ENCODE data around the gene MPDZ.

The MPDZ gene

GRCh38 chr9:13078164-13078563 lies 201.3 kb downstream of the MPDZ start:
- Histone ChIP-seq H2AFZ (ENCODE audit: low read depth, low read length, severe bottlenecking) (no peak overlapping the region), H4K20me1 (ENCODE audit: low read depth, low read length) (no peaks in the 10 kb centered on the region), H3K4me3 (ENCODE audit: insufficient read depth, low read length, poor library complexity, severe bottlenecking) (no peak overlapping the region), H3K27ac (ENCODE audit: low read depth, low read length) (no peak overlapping the region), H3K9ac (ENCODE audit: low read length) (no peak overlapping the region), H3K27me3 (ENCODE audit: low read length) (no peaks in the 10 kb centered on the region), H3K9me3 (ENCODE audit: insufficient read depth, low read length) (no peaks in the 10 kb centered on the region), H3K9me2 (replicated peaks; ENCODE audit: insufficient read depth, low read length) (no peaks in the 10 kb centered on the region), H3K79me2 (ENCODE audit: insufficient read depth, low read length) (no peaks in the 10 kb centered on the region), H3K4me2 (ENCODE audit: low read depth, low read length, poor library complexity, severe bottlenecking) (no peak overlapping the region), H3K36me3 (ENCODE audit: low read length) (no peaks in the 10 kb centered on the region), H3F3A (ENCODE audit: insufficient read depth) (no peaks in the 10 kb centered on the region)
- TF ChIP-seq EZH2phosphoT487 (conservative IDR thresholded peaks at IDR 0.05; ENCODE audit: low read length) = no peak
- TF ChIP-seq, protein P1, sequence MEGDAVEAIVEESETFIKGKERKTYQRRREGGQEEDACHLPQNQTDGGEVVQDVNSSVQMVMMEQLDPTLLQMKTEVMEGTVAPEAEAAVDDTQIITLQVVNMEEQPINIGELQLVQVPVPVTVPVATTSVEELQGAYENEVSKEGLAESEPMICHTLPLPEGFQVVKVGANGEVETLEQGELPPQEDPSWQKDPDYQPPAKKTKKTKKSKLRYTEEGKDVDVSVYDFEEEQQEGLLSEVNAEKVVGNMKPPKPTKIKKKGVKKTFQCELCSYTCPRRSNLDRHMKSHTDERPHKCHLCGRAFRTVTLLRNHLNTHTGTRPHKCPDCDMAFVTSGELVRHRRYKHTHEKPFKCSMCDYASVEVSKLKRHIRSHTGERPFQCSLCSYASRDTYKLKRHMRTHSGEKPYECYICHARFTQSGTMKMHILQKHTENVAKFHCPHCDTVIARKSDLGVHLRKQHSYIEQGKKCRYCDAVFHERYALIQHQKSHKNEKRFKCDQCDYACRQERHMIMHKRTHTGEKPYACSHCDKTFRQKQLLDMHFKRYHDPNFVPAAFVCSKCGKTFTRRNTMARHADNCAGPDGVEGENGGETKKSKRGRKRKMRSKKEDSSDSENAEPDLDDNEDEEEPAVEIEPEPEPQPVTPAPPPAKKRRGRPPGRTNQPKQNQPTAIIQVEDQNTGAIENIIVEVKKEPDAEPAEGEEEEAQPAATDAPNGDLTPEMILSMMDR (IDR thresholded peaks at IDR 0.05; ENCODE audit: insufficient read depth, low read length, poor library complexity, severe bottlenecking) = no peak

DNA sequence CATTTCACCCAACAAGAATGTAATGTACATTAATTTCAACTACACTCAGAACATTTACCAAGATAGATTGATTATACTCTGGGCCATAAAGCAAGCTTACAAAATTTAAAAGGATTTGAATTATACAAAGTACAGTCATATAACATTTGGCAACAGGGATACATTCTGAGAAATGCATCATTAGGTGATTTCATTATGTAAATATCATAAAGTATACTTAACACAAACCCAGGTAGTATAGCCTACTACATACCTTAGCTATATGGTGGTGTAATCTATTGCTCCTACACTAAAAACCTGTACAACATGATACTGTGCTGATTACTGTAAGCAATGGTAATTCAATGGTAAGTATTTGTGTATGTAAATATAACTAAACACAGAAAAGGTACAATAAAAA lies 202.9 kb downstream of the MPDZ start:
- Histone ChIP-seq H3K9me3 (ENCODE audit: insufficient read depth, low read length) (no peaks in the 10 kb centered on the region), H4K20me1 (ENCODE audit: low read depth, low read length) (no peaks in the 10 kb centered on the region), H3K4me3 (ENCODE audit: insufficient read depth, low read length, poor library complexity, severe bottlenecking) (no peak overlapping the region), H3K9me2 (replicated peaks; ENCODE audit: insufficient read depth, low read length) (no peaks in the 10 kb centered on the region), H3K79me2 (ENCODE audit: insufficient read depth, low read length) (no peaks in the 10 kb centered on the region), H2AFZ (ENCODE audit: low read depth, low read length, severe bottlenecking) (no peak overlapping the region), H3K4me2 (ENCODE audit: low read depth, low read length, poor library complexity, severe bottlenecking) (no peak overlapping the region), H3K36me3 (ENCODE audit: low read length) (no peaks in the 10 kb centered on the region), H3K27ac (ENCODE audit: low read depth, low read length) (no peak overlapping the region), H3K9ac (ENCODE audit: low read length) (no peak overlapping the region), H3F3A (ENCODE audit: insufficient read depth) (no peaks in the 10 kb centered on the region), H3K27me3 (ENCODE audit: low read length) (no peaks in the 10 kb centered on the region)
- TF ChIP-seq, protein P1 (IDR thresholded peaks at IDR 0.05; ENCODE audit: insufficient read depth, low read length, poor library complexity, severe bottlenecking) = no peak
- TF ChIP-seq EZH2phosphoT487 (conservative IDR thresholded peaks at IDR 0.05; ENCODE audit: low read length) = no peak

- no peak overlapping the region for H3K4me2 ChIP-seq (ENCODE audit: low read depth, low read length, poor library complexity, severe bottlenecking)
- H3K9ac ChIP-seq (ENCODE audit: low read length) = no peak overlapping the region
- H3K9me3 ChIP-seq (ENCODE audit: insufficient read depth, low read length) = no peaks in the 10 kb centered on the region
- TF ChIP-seq, protein P1 (IDR thresholded peaks at IDR 0.05; ENCODE audit: insufficient read depth, low read length, poor library complexity, severe bottlenecking) = no peak
- no peak for TF ChIP-seq EZH2phosphoT487 (conservative IDR thresholded peaks at IDR 0.05; ENCODE audit: low read length)
- no peaks in the 10 kb centered on the region for H3K36me3 ChIP-seq (ENCODE audit: low read length)
- H3K79me2 ChIP-seq (ENCODE audit: insufficient read depth, low read length) = no peaks in the 10 kb centered on the region
- no peak overlapping the region for H2AFZ ChIP-seq (ENCODE audit: low read depth, low read length, severe bottlenecking)
- H3K4me3 ChIP-seq (ENCODE audit: insufficient read depth, low read length, poor library complexity, severe bottlenecking) = no peak overlapping the region
- H3K9me2 ChIP-seq (replicated peaks; ENCODE audit: insufficient read depth, low read length) = no peaks in the 10 kb centered on the region
- no peaks in the 10 kb centered on the region for H3K27me3 ChIP-seq (ENCODE audit: low read length)
- H3K27ac ChIP-seq (ENCODE audit: low read depth, low read length) = no peak overlapping the region
- H3F3A ChIP-seq (ENCODE audit: insufficient read depth) = no peaks in the 10 kb centered on the region
- no peaks in the 10 kb centered on the region for H4K20me1 ChIP-seq (ENCODE audit: low read depth, low read length)
Observed at GRCh38 chr9:13071921-13072320, 207.6 kb downstream of the MPDZ start.

Data from SU-DHL-6 (cell line).